Activated CD8-positive, alpha-beta memory T cell treated with anti-CD3 and anti-CD28 coated beads for 1 hour (primary cell): ENCODE results near the gene ARL6IP6.

Experiments used
- DNase-seq, 2 donors: peaks; one replicate each; pipeline ENCODE4 v3.0.0-alpha.2; 2020; ENCODE audit warnings: low read depth in 1 of 2; ENCODE audit errors: extremely low read depth in 1 of 2

ARL6IP6 gene

GRCh38 chr2:152718076-152718908, at the start of gene ARL6IP6:
ARL6IP6 (plus strand) TSS chr2:152718620; CDS start chr2:152718625, 5 bp downstream.
- peak; percentile 77 to 90 for DNase-seq

- DNase-seq: no peak
Measured at GRCh38 chr2:152674334-152674733, 44.1 kb upstream of the ARL6IP6 start.

- no peak for DNase-seq
Measured at GRCh38 chr2:152676461-152676860, 42.0 kb upstream of the ARL6IP6 start.

GRCh38 chr2:152678808-152679207, 39.6 kb upstream of the ARL6IP6 start:
- DNase-seq: no peak

- DNase-seq: no peak
Measured at GRCh38 chr2:152682663-152683062, 35.8 kb upstream of the ARL6IP6 start.

- DNase-seq: no peak
Measured at GRCh38 chr2:152683400-152683799, 35.0 kb upstream of the ARL6IP6 start.

GRCh38 chr2:152686321-152686720, 32.1 kb upstream of the ARL6IP6 start:
- no peak for DNase-seq

- no peak for DNase-seq
Measured at GRCh38 chr2:152693033-152693432, 25.4 kb upstream of the ARL6IP6 start.

GRCh38 chr2:152694161-152694661, 24.2 kb upstream of the ARL6IP6 start:
- DNase-seq: no peak

- DNase-seq: no peak
Measured at GRCh38 chr2:152695763-152696162, 22.7 kb upstream of the ARL6IP6 start.

- DNase-seq: no peak
Measured at GRCh38 chr2:152696476-152696875, 21.9 kb upstream of the ARL6IP6 start.

- no peak for DNase-seq
Measured at GRCh38 chr2:152701198-152701597, 17.2 kb upstream of the ARL6IP6 start.

- no peak for DNase-seq
Measured at GRCh38 chr2:152706477-152707021, 11.9 kb upstream of the ARL6IP6 start.

- DNase-seq: no peak
Measured at GRCh38 chr2:152708742-152709141, 9.7 kb upstream of the ARL6IP6 start.

GRCh38 chr2:152710713-152711112, 7.7 kb upstream of the ARL6IP6 start:
- DNase-seq: no peak

- DNase-seq: no peak
Measured at GRCh38 chr2:152715112-152715511, 3.3 kb upstream of the ARL6IP6 start.

GRCh38 chr2:152715854-152716428, 2.5 kb upstream of the ARL6IP6 start:
- DNase-seq: no peak

- no peak for DNase-seq
Measured at GRCh38 chr2:152716805-152717227, 1.6 kb upstream of the ARL6IP6 start.

- DNase-seq: peak; percentile 98
Measured at GRCh38 chr2:152717228-152718075, 968 bp upstream of the ARL6IP6 start, which contains the start of gene PRPF40A. PRPF40A (minus strand) TSS chr2:152717461; CDS start chr2:152717439, 22 bp downstream.

GRCh38 chr2:152718909-152719645, 657 bp downstream of the ARL6IP6 start:
- DNase-seq: no peak
